ENCODE measurements around the gene DNASE1. TPM values are rescaled to one million over a fixed set of nuclear protein-coding genes. Genes with fewer than 3 reads are reported as not detected.

DNASE1 gene
- polyA plus RNA-seq, 2 of the 4 experiments (the other 2 are of a cell fraction), result 6.3 to 7.2 TPM

GRCh38 chr16:3694051-3694450 is 39.6 kb downstream of the DNASE1 start:
- no peak overlapping the region for H3K4me2 ChIP-seq
- ATAC-seq (no peak), DNase-seq (ENCODE audit: low read depth in 1 of 2, low spot score in 1 of 2) (no peak), FAIRE-seq (no peak)
- H3K4me3 ChIP-seq, result no peak overlapping the region
- no peak overlapping the region for H3K27ac ChIP-seq
- ChIA-PET CTCF (interaction anchor here (0.6 to 1.3 kb wide), 4 partner anchors 20 to 245 kb away, joined by 3 to 6 read pairs (median 3); partner anchors contain the start of gene TRAP1), POLR2A (no interaction called here)
- H3K4me1 ChIP-seq, result peaks cover 24% of the 10 kb centered on the region
- no peaks in the 10 kb centered on the region for H3K9me3 ChIP-seq
- TF ChIP-seq TP53 (CRISPR knock-in tag; IDR thresholded peaks at IDR 0.05), result no peak
- no peak for TF ChIP-seq HMGXB4 (CRISPR knock-in tag; IDR thresholded peaks at IDR 0.05; ENCODE audit: borderline replicate concordance)
- TF ChIP-seq TFCP2L1 (CRISPR knock-in tag; IDR thresholded peaks at IDR 0.05), result no peak
- no peak for TF ChIP-seq SREBF2 (IDR thresholded peaks at IDR 0.05)
- no peak for TF ChIP-seq KDM5A (IDR thresholded peaks at IDR 0.05)
- no peak for TF ChIP-seq RAD21 (conservative IDR thresholded peaks at IDR 0.05 in 1 of 2, IDR thresholded peaks at IDR 0.05 in 1 of 2)
- no peak for TF ChIP-seq NPAS2 (CRISPR knock-in tag; IDR thresholded peaks at IDR 0.05; ENCODE audit: borderline replicate concordance)
- TF ChIP-seq BHLHE40 (IDR thresholded peaks at IDR 0.05; ENCODE audit: low read depth, low read length), result no peak
- TF ChIP-seq HOXA7 (CRISPR knock-in tag; IDR thresholded peaks at IDR 0.05), result no peak
- no peak for TF ChIP-seq RFX5 (IDR thresholded peaks at IDR 0.05)
- TF ChIP-seq ZNF302 (CRISPR knock-in tag; IDR thresholded peaks at IDR 0.05), result no peak
- TF ChIP-seq POLR2A (IDR thresholded peaks at IDR 0.05; ENCODE audit: low read length), result no peak
- no peak for TF ChIP-seq JUN (IDR thresholded peaks at IDR 0.05)
- TF ChIP-seq CHD4 (IDR thresholded peaks at IDR 0.05; ENCODE audit: borderline replicate concordance), result no peak
- TF ChIP-seq PHF8 (IDR thresholded peaks at IDR 0.05; ENCODE audit: borderline replicate concordance, low read depth), result no peak
- 93% methylated on average over 9 of the region's 9 CpGs for WGBS (ENCODE audit: missing lambda C conversion rate)

GRCh38 chr16:3695610-3696369 is 41.3 kb downstream of the DNASE1 start:
- CTCF ChIA-PET, result interaction anchor here (1.1 to 1.6 kb wide), 5 partner anchors 9 to 558 kb away, joined by 3 to 6 read pairs (median 3); no protein-coding TSS in a partner anchor
- FAIRE-seq, result no peak

More at GRCh38 chr16:3695610-3696369, 41.3 kb downstream of the DNASE1 start:
- no peaks in the 10 kb centered on the region for H3K9me3 ChIP-seq
- DNase-seq (ENCODE audit: low read depth in 1 of 2, low spot score in 1 of 2), result no peak
- peaks cover 18% of the 10 kb centered on the region for H3K4me1 ChIP-seq
- peak overlapping the region; percentile 30; the same call in 2 of the 3 replicates for H3K4me2 ChIP-seq
- H3K27ac ChIP-seq, result peak overlapping the region in 1 of 2 experiments; percentile 58; a peak in 2 of 6 replicates
- TF ChIP-seq RAD21 (conservative IDR thresholded peaks at IDR 0.05 in 1 of 2, IDR thresholded peaks at IDR 0.05 in 1 of 2) (no peak), HOXB5 (CRISPR knock-in tag; IDR thresholded peaks at IDR 0.05) (no peak), ATOH8 (CRISPR knock-in tag; IDR thresholded peaks at IDR 0.05; ENCODE audit: low read depth) (no peak), JUN (IDR thresholded peaks at IDR 0.05) (no peak), GATA3 (IDR thresholded peaks at IDR 0.05; ENCODE audit: borderline replicate concordance) (no peak), HEYL (CRISPR knock-in tag; IDR thresholded peaks at IDR 0.05) (no peak), HDAC2 (IDR thresholded peaks at IDR 0.05) (no peak), NPAS2 (CRISPR knock-in tag; IDR thresholded peaks at IDR 0.05; ENCODE audit: borderline replicate concordance) (no peak), HOXB13 (CRISPR knock-in tag; IDR thresholded peaks at IDR 0.05; ENCODE audit: low read depth) (no peak), MAZ (IDR thresholded peaks at IDR 0.05; ENCODE audit: borderline replicate concordance, low read depth, low read length) (no peak), RARB (CRISPR knock-in tag; IDR thresholded peaks at IDR 0.05) (no peak), CTCF (IDR thresholded peaks at IDR 0.05) (no peak), PBX3 (IDR thresholded peaks at IDR 0.05) (no peak), CBX2 (IDR thresholded peaks at IDR 0.05; ENCODE audit: borderline replicate concordance, low read depth) (no peak), BCL3 (IDR thresholded peaks at IDR 0.05) (no peak), FOSL2 (IDR thresholded peaks at IDR 0.05) (no peak), FOSL2 (CRISPR knock-in tag; IDR thresholded peaks at IDR 0.05) (no peak), RFX5 (IDR thresholded peaks at IDR 0.05) (no peak)
- ATAC-seq, result peak; percentile 18 to 47
- no peak overlapping the region for H3K4me3 ChIP-seq
- 81% methylated on average over 19 of the region's 19 CpGs for WGBS (ENCODE audit: missing lambda C conversion rate)
- POLR2A ChIA-PET, result interaction anchor here (0.8 kb wide), 1 partner anchor 22 kb away, joined by 7 read pairs; the partner anchor contains the start of gene TRAP1
